Esophagus squamous epithelium (tissue), 5 donors: ENCODE measurements around the gene TRABD2A. TPM values are rescaled to one million over a fixed set of nuclear protein-coding genes. Genes with fewer than 3 reads are reported as not detected.

Experiments
- DNase-seq: peaks from one replicate; lab custom pipeline; 2025; lab: John Stamatoyannopoulos, UW
- H3K27ac ChIP-seq, 4 donors: fragments of 200-600 bp; sonication (generic); one replicate each; pipeline ENCODE4 v1.5.1; 2016 to 2019; ENCODE audit warnings: mild to moderate bottlenecking in 1 of 4
- H3K27me3 ChIP-seq, 4 donors: fragments of 200-600 bp; sonication (generic); 1 replicate in 3 of 4; 2 replicates in 1 of 4; pipeline versions ENCODE4 v1.5.1 to v1.6.0; 2017 to 2021; ENCODE audit warnings: antibody characterized with exemption in 1 of 4
- H3K36me3 ChIP-seq, 3 donors: fragments of 200-600 bp; sonication (generic); one replicate each; pipeline ENCODE4 v1.5.1; 2016 to 2019
- H3K4me1 ChIP-seq, 3 donors: fragments of 200-600 bp; sonication (generic); one replicate each; pipeline ENCODE4 v1.5.1; 2017 to 2019
- H3K4me3 ChIP-seq, 4 donors: fragments of 200-600 bp; sonication (generic); 1 replicate in 3 of 4; 2 replicates in 1 of 4; pipeline ENCODE4 v1.5.1; 2016 to 2019; ENCODE audit warnings: mild to moderate bottlenecking in 2 of 4, moderate library complexity in 1 of 4
- H3K9me3 ChIP-seq, 3 donors: fragments of 200-600 bp; sonication (generic); one replicate each; pipeline ENCODE4 v1.5.1; 2016 to 2019
- POLR2A ChIP-seq, 4 donors: fragments of 450-650 bp; IDR thresholded peaks; one replicate each; pipeline ENCODE4 v1.6.1; 2017; ENCODE audit warnings: antibody characterized with exemption in 4 of 4, mild to moderate bottlenecking in 4 of 4, moderate library complexity in 3 of 4
- WGBS, 2 donors: methylation state at CpG; one replicate each; pipeline ENCODE4 v1.1.5; 2018; 5-methylcytosine and 5-hydroxymethylcytosine counted together
- intact Hi-C: fragments of 100-400 bp; cut with DNase I; formaldehyde crosslinking; loops from one replicate; pipeline ENCODE4 v1.15.0; 2022
- total RNA-seq, 4 donors: library from RNA; depleted of rRNA; stranded (reverse); fragments of >200 nt; gene quantifications; one replicate each; pipeline ENCODE4 v1.1.0, GENCODE V29; 2016
- TF ChIP-seq, protein P1 (sequence below), 6 experiments: fragments of 450-650 bp in 4 of 6; fragments of 200-600 bp in 2 of 6; sonication (generic) in 2 of 6; IDR thresholded peaks; one replicate each; pipeline ENCODE4 v1.5.1; 2016 to 2019; ENCODE audit warnings: antibody characterized with exemption in 6 of 6, mild to moderate bottlenecking in 4 of 6, moderate library complexity in 4 of 6
- donor health status: DM: yes; HTN: yes; CAD: no.

The TRABD2A gene
- total RNA-seq, 4 donors from 2014 or later, result 0.53 to 1.8 (median 0.76) TPM; not detected in 1

DNA sequence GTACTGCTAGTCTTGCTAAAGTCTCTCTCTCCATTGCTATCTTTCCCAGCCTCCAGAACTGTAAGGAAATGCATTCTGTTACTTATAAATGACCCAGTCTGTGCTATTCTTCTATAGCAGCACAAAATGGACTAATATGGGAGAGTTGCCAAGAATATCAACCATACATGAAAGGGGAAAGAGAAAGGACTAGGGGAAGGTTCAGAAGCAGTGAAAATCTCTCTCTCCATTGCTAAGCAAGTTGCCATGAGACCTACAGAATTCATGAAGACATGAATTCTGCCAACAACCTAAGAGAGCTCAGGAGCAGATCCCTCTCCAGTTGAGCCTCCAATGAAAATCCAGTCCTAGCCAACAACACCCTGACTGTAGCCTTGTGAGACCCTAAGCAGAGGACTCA is 3.6 kb upstream of the TRABD2A start:
- TF ChIP-seq, protein P1, sequence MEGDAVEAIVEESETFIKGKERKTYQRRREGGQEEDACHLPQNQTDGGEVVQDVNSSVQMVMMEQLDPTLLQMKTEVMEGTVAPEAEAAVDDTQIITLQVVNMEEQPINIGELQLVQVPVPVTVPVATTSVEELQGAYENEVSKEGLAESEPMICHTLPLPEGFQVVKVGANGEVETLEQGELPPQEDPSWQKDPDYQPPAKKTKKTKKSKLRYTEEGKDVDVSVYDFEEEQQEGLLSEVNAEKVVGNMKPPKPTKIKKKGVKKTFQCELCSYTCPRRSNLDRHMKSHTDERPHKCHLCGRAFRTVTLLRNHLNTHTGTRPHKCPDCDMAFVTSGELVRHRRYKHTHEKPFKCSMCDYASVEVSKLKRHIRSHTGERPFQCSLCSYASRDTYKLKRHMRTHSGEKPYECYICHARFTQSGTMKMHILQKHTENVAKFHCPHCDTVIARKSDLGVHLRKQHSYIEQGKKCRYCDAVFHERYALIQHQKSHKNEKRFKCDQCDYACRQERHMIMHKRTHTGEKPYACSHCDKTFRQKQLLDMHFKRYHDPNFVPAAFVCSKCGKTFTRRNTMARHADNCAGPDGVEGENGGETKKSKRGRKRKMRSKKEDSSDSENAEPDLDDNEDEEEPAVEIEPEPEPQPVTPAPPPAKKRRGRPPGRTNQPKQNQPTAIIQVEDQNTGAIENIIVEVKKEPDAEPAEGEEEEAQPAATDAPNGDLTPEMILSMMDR (IDR thresholded peaks at IDR 0.05), result no peak
- no peak for TF ChIP-seq POLR2A (IDR thresholded peaks at IDR 0.05)
- Histone ChIP-seq H3K4me3 (no peak overlapping the region), H3K36me3 (no peaks in the 10 kb centered on the region), H3K27me3 (peaks cover 0 to 50% (median 10%) of the 10 kb centered on the region in 4 donors), H3K4me1 (peaks cover 17 to 46% (median 19%) of the 10 kb centered on the region in 3 donors), H3K9me3 (no peaks in the 10 kb centered on the region), H3K27ac (no peak overlapping the region)
- DNase-seq, result no peak
- intact Hi-C loops, result loop anchor here (10.0 kb wide), 1 partner anchor 390 kb away; no protein-coding TSS in a partner anchor

DNA sequence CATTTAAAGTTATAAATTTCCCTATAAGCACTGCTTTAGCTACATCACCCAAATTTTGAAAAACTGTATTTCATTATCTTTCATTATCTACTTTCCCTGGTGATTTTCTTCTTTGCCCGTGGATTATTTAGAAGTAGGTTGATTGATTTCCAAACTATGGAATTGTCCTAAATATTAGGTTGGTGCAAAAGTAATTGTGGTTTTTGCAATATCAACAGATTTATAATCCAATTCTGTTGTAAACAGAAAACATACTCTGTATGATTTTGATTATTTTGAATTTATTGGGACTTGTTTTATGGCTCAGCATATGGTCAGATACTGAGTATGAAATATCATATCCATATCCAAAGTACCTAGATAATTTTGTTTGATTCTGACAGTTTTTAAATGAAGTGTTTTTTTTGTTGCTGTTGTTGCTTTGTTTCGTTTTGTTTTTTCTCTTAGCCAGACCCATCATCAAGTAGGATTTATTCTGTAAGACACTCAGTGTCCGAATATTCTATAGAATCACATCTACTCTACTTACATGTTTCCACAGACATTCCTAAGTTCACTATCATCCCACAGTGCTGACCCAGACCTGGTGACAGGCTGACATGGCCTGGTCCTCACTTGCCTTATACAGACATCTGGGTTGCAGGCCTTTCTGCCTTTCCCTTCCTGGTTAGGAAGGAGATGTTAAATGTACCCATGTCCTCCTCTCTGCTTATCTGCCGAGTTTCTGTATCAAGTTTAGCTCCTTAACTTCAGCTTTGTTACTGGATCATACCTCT is 2.1 kb upstream of the TRABD2A start:
- 82 to 86% methylated on average over 4 of the region's 4 CpGs for WGBS, 2 donors
- peaks cover 0 to 65% (median 11%) of the 10 kb centered on the region in 4 donors for H3K27me3 ChIP-seq
- no peak overlapping the region for H3K27ac ChIP-seq
- intact Hi-C loops, result loop anchor here (10.0 kb wide), 1 partner anchor 388 kb away; no protein-coding TSS in a partner anchor
- H3K4me3 ChIP-seq, result no peak overlapping the region
- DNase-seq, result no peak
- H3K36me3 ChIP-seq, result no peaks in the 10 kb centered on the region
- peaks cover 9 to 33% (median 20%) of the 10 kb centered on the region in 3 donors for H3K4me1 ChIP-seq
- no peaks in the 10 kb centered on the region for H3K9me3 ChIP-seq
- TF ChIP-seq, protein P1 (IDR thresholded peaks at IDR 0.05), result no peak
- no peak for TF ChIP-seq POLR2A (IDR thresholded peaks at IDR 0.05)

DNA sequence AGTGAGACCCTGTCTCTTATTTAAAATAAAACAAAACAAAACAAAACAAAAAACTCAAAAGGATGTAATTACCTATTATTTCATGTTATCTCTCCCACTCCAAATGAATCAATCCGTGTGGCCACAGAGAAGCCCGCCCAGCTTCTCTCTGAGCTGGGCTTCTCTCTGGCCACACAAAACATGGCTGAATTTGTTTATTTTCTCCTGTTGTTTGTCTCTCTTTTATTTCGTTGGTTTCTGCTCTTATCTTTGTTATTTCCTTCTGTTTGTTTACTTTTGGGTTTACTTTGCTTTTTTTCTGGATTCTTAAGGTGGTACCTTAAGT is 1.5 kb upstream of the TRABD2A start:
- Histone ChIP-seq H3K27ac (no peak overlapping the region), H3K27me3 (peaks cover 0 to 71% (median 11%) of the 10 kb centered on the region in 4 donors), H3K36me3 (no peaks in the 10 kb centered on the region), H3K9me3 (no peaks in the 10 kb centered on the region), H3K4me3 (peak overlapping the region; percentile 11 to 76 (median 52)), H3K4me1 (peaks cover 9 to 33% (median 20%) of the 10 kb centered on the region in 3 donors)
- intact Hi-C loops, result loop anchor here (10.0 kb wide), 1 partner anchor 388 kb away; no protein-coding TSS in a partner anchor
- DNase-seq, result no peak
- TF ChIP-seq, protein P1 (IDR thresholded peaks at IDR 0.05), result peak in 1 of 6 experiments; percentile 1
- no peak for TF ChIP-seq POLR2A (IDR thresholded peaks at IDR 0.05)
- WGBS, 2 donors, result 50 to 52% methylated on average over 3 of the region's 3 CpGs

DNA sequence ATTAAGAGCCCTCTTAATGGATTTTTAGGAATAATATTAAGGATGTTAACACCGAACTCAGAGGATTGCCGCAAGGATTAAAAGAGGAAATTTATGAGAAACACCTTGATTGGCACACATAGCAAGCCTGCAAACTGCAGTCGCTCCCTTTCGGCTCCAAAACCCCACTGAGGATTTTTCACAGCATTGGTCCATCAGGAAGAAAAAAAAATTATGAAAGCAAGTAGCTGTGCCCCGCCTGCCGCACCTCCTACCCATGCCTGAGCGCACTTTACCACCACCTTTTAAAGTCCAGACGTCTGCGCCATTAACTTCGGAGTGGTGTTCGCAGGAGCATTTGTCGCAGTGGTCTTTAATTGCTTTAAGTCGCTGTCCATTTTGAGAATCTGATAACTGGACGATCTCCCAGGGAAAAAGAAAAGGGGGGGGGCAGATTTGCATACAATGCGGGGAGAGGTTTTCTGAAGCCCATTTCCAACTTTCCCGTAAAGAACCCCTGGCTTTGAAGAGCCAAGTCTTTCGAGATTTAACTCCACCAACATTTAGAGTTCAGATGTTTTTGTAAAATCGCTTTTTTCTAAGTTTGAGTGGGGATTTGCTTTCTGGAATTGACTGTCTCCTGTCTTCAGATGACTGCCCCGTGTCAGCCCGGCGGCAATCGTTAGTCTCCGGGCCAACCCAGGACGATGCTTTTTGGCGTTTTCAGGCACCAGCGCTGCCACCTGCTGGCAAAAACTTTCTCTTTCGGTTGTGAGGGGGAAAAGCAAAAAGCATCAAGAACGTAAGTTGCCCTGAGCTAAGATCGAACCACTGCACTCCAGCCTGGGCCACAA is 913 bp upstream of the TRABD2A start:
- H3K27ac ChIP-seq, result peak overlapping the region in 1 of 4 donors; percentile 39
- 0 to 1% methylated on average over 28 to 29 of the region's 29 CpGs for WGBS, 2 donors
- no peak for TF ChIP-seq POLR2A (IDR thresholded peaks at IDR 0.05)
- TF ChIP-seq, protein P1 (IDR thresholded peaks at IDR 0.05), result peak; percentile 67 to 77 (median 74)

More for the DNA sequence above, 913 bp upstream of the TRABD2A start:
- peaks cover 9 to 33% (median 20%) of the 10 kb centered on the region in 3 donors for H3K4me1 ChIP-seq
- H3K9me3 ChIP-seq, result no peaks in the 10 kb centered on the region
- H3K36me3 ChIP-seq, result no peaks in the 10 kb centered on the region
- DNase-seq, result peak; percentile 28
- intact Hi-C loops, result loop anchor here (10.0 kb wide), 1 partner anchor 387 kb away; no protein-coding TSS in a partner anchor
- peaks cover 0 to 73% (median 11%) of the 10 kb centered on the region in 4 donors for H3K27me3 ChIP-seq
- H3K4me3 ChIP-seq, result peak overlapping the region; percentile 11 to 76 (median 52)
